Mesothelial cell of epicardium (in vitro differentiated cells): ENCODE data around the gene CEACAM5. TPM values are rescaled to one million over a fixed set of nuclear protein-coding genes. Genes with fewer than 3 reads are reported as not detected.

Source experiments
- DNase-seq, 2 experiments: peaks; one replicate each; pipeline ENCODE4 v3.0.0; 2021; ENCODE audit warnings: low spot score in 2 of 2; ENCODE audit not compliant: unreplicated experiment in 2 of 2
- H3K27ac Mint-ChIP-seq: 2 replicates; pipeline ENCODE4 v1.8.0; 2021; ENCODE audit warnings: mixed read lengths
- H3K27me3 Mint-ChIP-seq: 2 replicates; pipeline ENCODE4 v1.8.0; 2021; ENCODE audit warnings: low read depth, mixed read lengths
- H3K36me3 Mint-ChIP-seq: 2 replicates; pipeline ENCODE4 v1.8.0; 2021; ENCODE audit warnings: mixed read lengths
- H3K4me1 Mint-ChIP-seq: 2 replicates; pipeline ENCODE4 v1.8.0; 2021; ENCODE audit warnings: mixed read lengths
- H3K4me3 Mint-ChIP-seq: 2 replicates; pipeline ENCODE4 v1.8.0; 2021; ENCODE audit warnings: mild to moderate bottlenecking, moderate library complexity, mixed read lengths
- H3K9me3 Mint-ChIP-seq: 2 replicates; pipeline ENCODE4 v1.8.0; 2021; ENCODE audit warnings: mixed read lengths
- CTCF ChIP-seq: fragments of 200-600 bp; sonication (generic); IDR thresholded peaks from one replicate; pipeline ENCODE4 v1.5.0; 2021; ENCODE audit warnings: antibody characterized with exemption; ENCODE audit not compliant: unreplicated experiment
- total RNA-seq: library from RNA; stranded (reverse); gene quantifications from 3 replicates; pipeline ENCODE4 v1.2.1, GENCODE V29; 2021

CEACAM5 gene
- total RNA-seq, 1 donor from 2014 or later, result not detected

GRCh38 chr19:41697198-41697855 is 11.1 kb upstream of the CEACAM5 start:
- peaks cover 48% of the 10 kb centered on the region for H3K9me3 Mint-ChIP-seq
- no peak for DNase-seq
- H3K27me3 Mint-ChIP-seq, result no peaks in the 10 kb centered on the region
- peaks cover 4% of the 10 kb centered on the region for H3K36me3 Mint-ChIP-seq
- no peak for TF ChIP-seq CTCF
- no peaks in the 10 kb centered on the region for H3K4me1 Mint-ChIP-seq
- no peak overlapping the region for H3K4me3 Mint-ChIP-seq
- H3K27ac Mint-ChIP-seq, result no peak overlapping the region

DNA sequence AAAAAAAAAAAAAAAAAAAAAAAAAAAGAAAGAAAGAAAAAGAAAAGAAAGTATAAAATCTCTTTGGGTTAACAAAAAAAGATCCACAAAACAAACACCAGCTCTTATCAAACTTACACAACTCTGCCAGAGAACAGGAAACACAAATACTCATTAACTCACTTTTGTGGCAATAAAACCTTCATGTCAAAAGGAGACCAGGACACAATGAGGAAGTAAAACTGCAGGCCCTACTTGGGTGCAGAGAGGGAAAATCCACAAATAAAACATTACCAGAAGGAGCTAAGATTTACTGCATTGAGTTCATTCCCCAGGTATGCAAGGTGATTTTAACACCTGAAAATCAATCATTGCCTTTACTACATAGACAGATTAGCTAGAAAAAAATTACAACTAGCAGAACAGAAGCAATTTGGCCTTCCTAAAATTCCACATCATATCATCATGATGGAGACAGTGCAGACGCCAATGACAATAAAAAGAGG is 9.6 kb upstream of the CEACAM5 start:
- TF ChIP-seq CTCF, result no peak
- peaks cover 4% of the 10 kb centered on the region for H3K36me3 Mint-ChIP-seq
- H3K9me3 Mint-ChIP-seq, result peaks cover 47% of the 10 kb centered on the region

GRCh38 chr19:41699231-41699967 is 9.0 kb upstream of the CEACAM5 start:
- H3K4me1 Mint-ChIP-seq, result no peaks in the 10 kb centered on the region
- no peak overlapping the region for H3K27ac Mint-ChIP-seq
- peaks cover 47% of the 10 kb centered on the region for H3K9me3 Mint-ChIP-seq
- no peak overlapping the region for H3K4me3 Mint-ChIP-seq
- no peak for DNase-seq
- H3K27me3 Mint-ChIP-seq, result no peaks in the 10 kb centered on the region
- H3K36me3 Mint-ChIP-seq, result peaks cover 4% of the 10 kb centered on the region
- TF ChIP-seq CTCF, result no peak

More for the DNA sequence above, 9.6 kb upstream of the CEACAM5 start:
- Mint-ChIP-seq H3K4me1 (no peaks in the 10 kb centered on the region), H3K27me3 (no peaks in the 10 kb centered on the region), H3K27ac (no peak overlapping the region), H3K4me3 (no peak overlapping the region)
- DNase-seq, result no peak

DNA sequence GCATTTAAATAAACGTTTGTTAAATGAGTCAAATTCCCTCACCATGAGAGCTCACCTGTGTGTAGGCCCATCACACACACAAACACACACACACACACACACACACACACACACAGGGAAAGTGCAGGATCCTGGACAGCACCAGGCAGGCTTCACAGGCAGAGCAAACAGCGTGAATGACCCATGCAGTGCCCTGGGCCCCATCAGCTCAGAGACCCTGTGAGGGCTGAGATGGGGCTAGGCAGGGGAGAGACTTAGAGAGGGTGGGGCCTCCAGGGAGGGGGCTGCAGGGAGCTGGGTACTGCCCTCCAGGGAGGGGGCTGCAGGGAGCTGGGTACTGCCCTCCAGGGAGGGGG is 8.5 kb upstream of the CEACAM5 start:
- no peaks in the 10 kb centered on the region for H3K27me3 Mint-ChIP-seq
- no peak for DNase-seq
- H3K4me3 Mint-ChIP-seq, result no peak overlapping the region
- H3K36me3 Mint-ChIP-seq, result peaks cover 4% of the 10 kb centered on the region
- peaks cover 51% of the 10 kb centered on the region for H3K9me3 Mint-ChIP-seq
- no peaks in the 10 kb centered on the region for H3K4me1 Mint-ChIP-seq
- H3K27ac Mint-ChIP-seq, result no peak overlapping the region
- TF ChIP-seq CTCF, result no peak

- Mint-ChIP-seq H3K9me3 (peaks cover 49% of the 10 kb centered on the region), H3K27ac (no peak overlapping the region), H3K36me3 (peaks cover 4% of the 10 kb centered on the region), H3K4me3 (no peak overlapping the region), H3K27me3 (no peaks in the 10 kb centered on the region), H3K4me1 (no peaks in the 10 kb centered on the region)
- no peak for DNase-seq
- no peak for TF ChIP-seq CTCF
These were observed 7.8 kb upstream of the CEACAM5 start for GRCh38 chr19:41700381-41701195.
